ENCODE measurements around the gene LRRC49. TPM values are rescaled to one million over a fixed set of nuclear protein-coding genes. Genes with fewer than 3 reads are reported as not detected.

LRRC49 gene
- total and polyA plus RNA-seq, 2 of the 4 experiments (the other 2 are of a cell fraction): 8.6 to 16.8 TPM

DNA sequence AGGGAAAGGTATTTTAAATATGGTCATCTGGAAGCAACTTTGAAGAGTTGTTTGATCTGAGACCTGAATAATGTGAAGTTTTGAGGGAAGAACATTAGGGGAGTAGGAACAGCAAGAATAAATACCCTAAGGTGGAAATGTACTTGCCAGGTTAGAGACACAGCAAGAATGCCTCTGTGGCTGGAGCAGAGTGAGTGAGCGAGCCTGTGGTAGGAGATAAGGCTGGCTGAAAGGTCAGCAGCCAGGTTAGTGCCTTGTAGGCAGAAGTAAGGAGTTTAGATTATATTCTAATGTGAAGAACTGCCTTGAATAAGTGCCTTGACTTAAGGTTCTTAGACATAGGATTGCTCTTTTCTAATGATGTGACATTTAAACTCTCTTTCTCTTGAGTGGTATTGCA lies 18.3 kb downstream of the LRRC49 start:
- H3K9me3 ChIP-seq (ENCODE audit: control insufficient read depth, insufficient read depth, low read length): peaks cover 13% of the 10 kb centered on the region
- H3K23ac ChIP-seq (ENCODE audit: low read depth, low read length): 0 out of 2 replicates have a peak overlapping the region, but pooled peaks have one; percentile 16
- H4K91ac ChIP-seq (ENCODE audit: insufficient read depth, low read depth, low read length): no peak overlapping the region
- CTCF ChIA-PET: interaction anchor here (1.5 kb wide), 1 partner anchor 9 kb away, joined by 3 read pairs; no protein-coding TSS in a partner anchor
- no peak overlapping the region for H3K56ac ChIP-seq (ENCODE audit: extremely low read depth, insufficient read depth, low read length)
- H3K14ac ChIP-seq (replicated peaks; ENCODE audit: low read depth, low read length): no peak overlapping the region
- H2BK15ac ChIP-seq (ENCODE audit: low read depth, low read length): no peak overlapping the region
- peaks cover 5% of the 10 kb centered on the region for H3K36me3 ChIP-seq (ENCODE audit: control insufficient read depth, insufficient read depth, low read length)
- no peak overlapping the region; the same call in 1 of the 2 replicates for H3K18ac ChIP-seq (ENCODE audit: low read depth, low read length)
- no peak overlapping the region for H3K4me2 ChIP-seq (ENCODE audit: low read depth, low read length)
- no peak overlapping the region for H3K27ac ChIP-seq (ENCODE audit: insufficient read depth, low read length)
- no peak overlapping the region for H3K4me3 ChIP-seq (ENCODE audit: insufficient read depth, low read depth, low read length)
- H4K20me1 ChIP-seq (ENCODE audit: insufficient read depth, low read length): no peaks in the 10 kb centered on the region
- intact Hi-C loops (cut with micrococcal nuclease) (no loop called here), dilution Hi-C loops (cut with HindIII; ENCODE audit: low sequenced_read_pairs, unreplicated experiment) (no loop called here), in situ Hi-C loops (cut with MboI; ENCODE audit: low sequenced_read_pairs) (no loop called here)
- no peak overlapping the region for H2AK9ac ChIP-seq (replicated peaks; ENCODE audit: low read depth, low read length, poor library complexity)
- H2BK20ac ChIP-seq (ENCODE audit: low read depth, low read length): no peak overlapping the region
- no peak overlapping the region for H2BK120ac ChIP-seq (ENCODE audit: low read depth, low read length)
- no CpG with 5 or more reads among the region's 1 CpG for WGBS, 2 experiments (ENCODE audit: extremely low coverage in 2 of 2, insufficient read length in 1 of 2)
- POLR2A ChIA-PET (ENCODE audit: unreplicated experiment): no interaction called here
- H3K4me1 ChIP-seq (ENCODE audit: control insufficient read depth, insufficient read depth, low read length): peaks cover 6% of the 10 kb centered on the region
- no peak overlapping the region for H3K4ac ChIP-seq (ENCODE audit: low read depth, low read length)
- H2AFZ ChIP-seq (replicated peaks; ENCODE audit: low read length, poor library complexity): no peak overlapping the region
- no peaks in the 10 kb centered on the region for H3K27me3 ChIP-seq (ENCODE audit: control insufficient read depth, insufficient read depth, low read length)
- H3K9me1 ChIP-seq (ENCODE audit: insufficient read depth, low read length): no peaks in the 10 kb centered on the region
- no peak overlapping the region for H3K9ac ChIP-seq (ENCODE audit: low read depth, low read length)
- no peaks in the 10 kb centered on the region for H3K79me1 ChIP-seq (ENCODE audit: low read depth in 1 of 2, low read length in 2 of 2)
- no peak for ATAC-seq (ENCODE audit: low read depth)
- TF ChIP-seq BHLHE40 (IDR thresholded peaks at IDR 0.05; ENCODE audit: low read depth, low read length) (no peak), SMC3 (IDR thresholded peaks at IDR 0.05; ENCODE audit: low read depth, low read length) (no peak), RFX5 (IDR thresholded peaks at IDR 0.05; ENCODE audit: low read depth, low read length) (no peak), CHD1 (IDR thresholded peaks at IDR 0.05; ENCODE audit: low read depth, low read length) (no peak), RAD21 (IDR thresholded peaks at IDR 0.05; ENCODE audit: low read length) (no peak), MXI1 (IDR thresholded peaks at IDR 0.05; ENCODE audit: borderline replicate concordance, low read depth, low read length) (no peak), MAFK (IDR thresholded peaks at IDR 0.05; ENCODE audit: low read depth, low read length) (no peak), NFE2L2 (IDR thresholded peaks at IDR 0.05; ENCODE audit: low read depth, low read length) (no peak), POLR2A (IDR thresholded peaks at IDR 0.05; ENCODE audit: low read depth, low read length) (no peak), MAZ (IDR thresholded peaks at IDR 0.05; ENCODE audit: borderline replicate concordance, low read depth, low read length) (no peak), RCOR1 (IDR thresholded peaks at IDR 0.05; ENCODE audit: insufficient replicate concordance, low read length) (no peak), FOS (IDR thresholded peaks at IDR 0.05; ENCODE audit: low read depth, low read length) (no peak), CEBPB (IDR thresholded peaks at IDR 0.05; ENCODE audit: low read depth, low read length) (no peak)
- TF ChIP-seq, protein P1, sequence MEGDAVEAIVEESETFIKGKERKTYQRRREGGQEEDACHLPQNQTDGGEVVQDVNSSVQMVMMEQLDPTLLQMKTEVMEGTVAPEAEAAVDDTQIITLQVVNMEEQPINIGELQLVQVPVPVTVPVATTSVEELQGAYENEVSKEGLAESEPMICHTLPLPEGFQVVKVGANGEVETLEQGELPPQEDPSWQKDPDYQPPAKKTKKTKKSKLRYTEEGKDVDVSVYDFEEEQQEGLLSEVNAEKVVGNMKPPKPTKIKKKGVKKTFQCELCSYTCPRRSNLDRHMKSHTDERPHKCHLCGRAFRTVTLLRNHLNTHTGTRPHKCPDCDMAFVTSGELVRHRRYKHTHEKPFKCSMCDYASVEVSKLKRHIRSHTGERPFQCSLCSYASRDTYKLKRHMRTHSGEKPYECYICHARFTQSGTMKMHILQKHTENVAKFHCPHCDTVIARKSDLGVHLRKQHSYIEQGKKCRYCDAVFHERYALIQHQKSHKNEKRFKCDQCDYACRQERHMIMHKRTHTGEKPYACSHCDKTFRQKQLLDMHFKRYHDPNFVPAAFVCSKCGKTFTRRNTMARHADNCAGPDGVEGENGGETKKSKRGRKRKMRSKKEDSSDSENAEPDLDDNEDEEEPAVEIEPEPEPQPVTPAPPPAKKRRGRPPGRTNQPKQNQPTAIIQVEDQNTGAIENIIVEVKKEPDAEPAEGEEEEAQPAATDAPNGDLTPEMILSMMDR (conservative IDR thresholded peaks at IDR 0.05; ENCODE audit: low read depth, low read length): no peak
- TF ChIP-seq, protein P2, sequence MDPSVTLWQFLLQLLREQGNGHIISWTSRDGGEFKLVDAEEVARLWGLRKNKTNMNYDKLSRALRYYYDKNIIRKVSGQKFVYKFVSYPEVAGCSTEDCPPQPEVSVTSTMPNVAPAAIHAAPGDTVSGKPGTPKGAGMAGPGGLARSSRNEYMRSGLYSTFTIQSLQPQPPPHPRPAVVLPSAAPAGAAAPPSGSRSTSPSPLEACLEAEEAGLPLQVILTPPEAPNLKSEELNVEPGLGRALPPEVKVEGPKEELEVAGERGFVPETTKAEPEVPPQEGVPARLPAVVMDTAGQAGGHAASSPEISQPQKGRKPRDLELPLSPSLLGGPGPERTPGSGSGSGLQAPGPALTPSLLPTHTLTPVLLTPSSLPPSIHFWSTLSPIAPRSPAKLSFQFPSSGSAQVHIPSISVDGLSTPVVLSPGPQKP (IDR thresholded peaks at IDR 0.05; ENCODE audit: borderline replicate concordance, low read depth, low read length): no peak
- TF ChIP-seq, protein P3, sequence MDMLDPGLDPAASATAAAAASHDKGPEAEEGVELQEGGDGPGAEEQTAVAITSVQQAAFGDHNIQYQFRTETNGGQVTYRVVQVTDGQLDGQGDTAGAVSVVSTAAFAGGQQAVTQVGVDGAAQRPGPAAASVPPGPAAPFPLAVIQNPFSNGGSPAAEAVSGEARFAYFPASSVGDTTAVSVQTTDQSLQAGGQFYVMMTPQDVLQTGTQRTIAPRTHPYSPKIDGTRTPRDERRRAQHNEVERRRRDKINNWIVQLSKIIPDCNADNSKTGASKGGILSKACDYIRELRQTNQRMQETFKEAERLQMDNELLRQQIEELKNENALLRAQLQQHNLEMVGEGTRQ (IDR thresholded peaks at IDR 0.05; ENCODE audit: low read depth, low read length): no peak
- no TSS peak for BruUV-seq (replicated peaks)
- H2BK5ac ChIP-seq (ENCODE audit: low read depth, low read length, poor library complexity, severe bottlenecking): no peak overlapping the region
- DNase-seq: no peak
- H2AK5ac ChIP-seq (ENCODE audit: low read depth, low read length): no peak overlapping the region
- H4K5ac ChIP-seq (ENCODE audit: low read depth, low read length): no peak overlapping the region
- H4K8ac ChIP-seq (ENCODE audit: low read depth in 2 of 2, low read length in 2 of 2): no peak overlapping the region

All from IMR-90 (cell line).